Colon (tissue), 2 donors: Measurements from ENCODE around the gene NAE1.
"Not testable (repeated sequence)": the region's sequence is repeated elsewhere in the genome, so short reads cannot be mapped to it uniquely, and the experiment has no call there.

Source experiments
- FAIRE-seq: peaks from 2 replicates; lab custom pipeline; 2012; peaks lifted over from hg19 to GRCh38; lab: Jason Lieb, UNC
- donor health status: control.
- donor health status: control.

Gene NAE1

DNA sequence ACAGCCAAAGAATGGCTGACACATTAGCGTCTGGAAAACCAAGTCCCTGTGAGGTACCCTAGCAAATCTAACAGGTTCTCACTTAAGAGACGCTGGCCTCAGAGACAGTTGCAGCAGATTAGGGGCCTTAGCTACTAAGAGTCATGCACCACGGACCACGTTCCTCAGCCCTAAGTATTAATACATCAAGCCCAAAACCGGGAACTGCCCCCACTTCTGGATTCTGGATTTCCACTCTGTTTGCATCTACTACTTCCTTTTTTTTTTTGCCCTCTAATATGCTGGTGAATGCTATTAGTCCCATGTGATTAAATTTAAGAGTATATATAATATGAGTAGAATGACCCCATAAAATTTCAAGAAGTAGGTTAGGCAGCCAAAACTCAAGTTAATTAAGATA is 28.6 kb downstream of the NAE1 start:
- no peak for FAIRE-seq

GRCh38 chr16:66801320-66802105 is 29.3 kb downstream of the NAE1 start, which contains the start of gene TERB1:
Gene TERB1, minus strand, starts transcription at chr16:66801584. Its CDS starts 4,786 bp downstream, at chr16:66796798.
- no peak for FAIRE-seq

DNA sequence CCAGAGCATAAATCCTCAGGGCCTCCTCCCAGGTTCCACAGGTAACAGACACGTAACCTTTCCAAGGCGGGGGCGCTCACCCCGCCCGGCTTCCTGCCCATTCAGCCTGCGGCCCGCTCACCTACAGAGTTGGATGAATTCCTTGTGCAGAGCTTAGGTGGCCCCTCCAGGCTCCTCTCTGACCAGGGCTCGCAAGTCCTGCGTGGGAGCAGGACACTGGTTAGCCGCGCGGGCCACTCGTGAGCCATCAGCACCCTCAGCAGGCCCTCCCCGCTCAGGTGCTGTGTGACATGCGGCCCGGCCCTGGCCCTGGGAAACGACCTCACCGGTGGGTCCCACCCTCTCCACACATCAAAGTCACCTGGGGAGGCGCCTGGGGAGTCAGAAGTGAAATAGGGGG is 29.9 kb downstream of the NAE1 start:
- FAIRE-seq: no peak

- no peak for FAIRE-seq
These were observed 32.6 kb downstream of the NAE1 start for GRCh38 chr16:66798161-66798560.

DNA sequence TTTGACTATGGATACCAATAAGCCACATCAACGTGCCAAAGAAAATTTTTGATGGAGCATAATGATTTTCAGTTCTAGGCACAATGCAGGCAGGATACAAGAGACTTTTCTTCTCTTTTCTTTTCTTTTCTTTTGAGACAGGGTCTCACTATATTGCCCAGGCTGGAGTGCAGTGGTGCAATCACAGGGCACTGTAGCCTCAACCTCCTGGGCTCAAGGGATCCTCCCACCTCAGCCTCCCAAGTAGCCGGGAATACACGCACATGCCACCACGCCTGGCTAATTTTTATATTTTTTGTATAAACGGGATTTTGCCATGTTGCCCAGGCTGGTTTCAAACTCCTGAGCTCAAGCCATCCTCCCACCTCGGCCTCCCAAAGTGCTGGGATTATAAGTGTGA is 36.8 kb downstream of the NAE1 start:
- FAIRE-seq: not testable (repeated sequence)

- no peak for FAIRE-seq
These were observed 40.5 kb downstream of the NAE1 start for GRCh38 chr16:66790130-66790733.

- FAIRE-seq: no peak
These were observed 43.3 kb downstream of the NAE1 start for GRCh38 chr16:66787427-66787826.

DNA sequence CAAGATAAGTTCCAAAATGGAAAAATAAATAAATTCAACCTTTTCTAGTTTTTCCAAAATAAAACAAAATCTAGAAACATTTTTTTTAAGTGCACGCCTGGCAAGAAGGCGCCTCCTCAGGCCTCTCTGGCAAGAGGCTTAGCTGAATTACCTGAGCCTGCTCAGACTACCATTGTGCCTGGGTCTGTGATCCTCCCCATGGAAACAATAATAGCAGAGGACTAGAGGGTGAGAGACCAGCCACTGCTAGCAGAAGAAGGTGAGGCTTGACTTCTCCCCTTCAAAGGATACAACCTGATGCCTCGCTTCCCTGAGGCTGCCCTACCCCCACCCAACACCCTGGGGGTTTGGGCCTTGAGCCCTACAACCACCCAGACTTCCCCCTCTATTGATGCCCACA is 44.2 kb downstream of the NAE1 start:
- FAIRE-seq: no peak

- FAIRE-seq: no peak
These were observed 54.3 kb downstream of the NAE1 start for GRCh38 chr16:66776457-66776856.

DNA sequence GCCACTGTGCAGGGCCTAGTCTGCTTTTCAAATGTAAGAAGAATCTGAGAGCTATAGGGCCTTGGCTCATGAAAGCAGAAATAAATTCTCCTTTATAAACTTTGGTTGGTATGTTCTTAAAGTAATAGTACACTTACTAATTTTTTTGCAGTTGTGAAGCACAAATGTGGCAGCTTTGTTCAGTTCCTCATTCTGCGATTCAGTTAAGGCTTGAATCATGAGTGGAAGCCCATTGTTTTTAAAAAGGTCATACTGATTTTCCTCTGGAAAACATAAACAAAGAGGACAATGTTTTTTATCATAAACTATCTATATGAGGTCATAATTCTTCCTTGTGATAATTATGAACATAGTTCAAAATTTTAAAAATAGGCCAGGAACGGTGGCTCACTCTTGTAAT is 55.8 kb downstream of the NAE1 start:
- FAIRE-seq: no peak

DNA sequence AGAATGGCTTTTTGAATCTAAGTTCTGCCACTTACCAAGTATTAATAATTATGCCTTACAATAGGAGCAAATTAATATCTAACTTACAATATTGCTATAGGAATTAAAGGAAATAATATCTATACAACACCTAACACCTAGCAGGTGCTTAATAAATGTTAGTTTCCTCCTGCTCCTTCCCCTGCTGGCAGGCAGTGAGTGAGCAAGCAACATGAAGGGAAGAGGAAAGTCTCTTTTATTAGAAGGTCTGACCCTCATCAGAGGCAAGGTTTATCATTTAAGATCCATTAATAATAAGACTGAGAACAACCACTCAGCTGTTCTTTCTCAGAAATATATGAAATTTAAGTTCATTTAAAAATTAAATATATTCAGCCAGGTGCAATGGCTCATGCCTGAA is 72.7 kb downstream of the NAE1 start:
- FAIRE-seq: no peak

DNA sequence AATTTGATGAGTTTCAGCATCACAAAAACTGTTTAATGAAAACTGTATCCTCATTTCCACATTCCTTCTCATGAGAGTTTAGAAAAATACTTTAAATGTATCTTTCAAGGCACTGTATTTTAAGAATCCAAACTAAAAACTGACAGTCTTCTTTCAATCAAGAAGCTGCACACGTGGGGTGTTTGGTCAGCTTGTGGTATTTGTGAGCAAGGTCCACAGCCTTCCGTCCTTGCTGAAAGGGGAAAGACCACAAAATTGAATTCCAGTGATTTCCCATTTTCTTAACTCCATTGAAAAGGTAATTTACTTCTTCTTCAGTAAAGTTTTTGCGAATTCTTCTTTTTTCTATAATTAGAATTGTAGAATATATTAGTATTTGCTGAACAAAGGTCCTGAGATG is 76.0 kb downstream of the NAE1 start:
- no peak for FAIRE-seq

- FAIRE-seq: no peak
These were observed 76.6 kb downstream of the NAE1 start for GRCh38 chr16:66754211-66754610.

GRCh38 chr16:66752958-66753357 is 77.8 kb downstream of the NAE1 start:
- no peak for FAIRE-seq
